Fibroblast of skin of left quadriceps (primary cell): ENCODE measurements around the gene FIBP.

Experiments
- DNase-seq, 2 experiments: peaks; one replicate each; pipeline ENCODE4 v3.0.0-alpha.2; 2013; ENCODE audit warnings: low read depth in 2 of 2

Gene FIBP

DNA sequence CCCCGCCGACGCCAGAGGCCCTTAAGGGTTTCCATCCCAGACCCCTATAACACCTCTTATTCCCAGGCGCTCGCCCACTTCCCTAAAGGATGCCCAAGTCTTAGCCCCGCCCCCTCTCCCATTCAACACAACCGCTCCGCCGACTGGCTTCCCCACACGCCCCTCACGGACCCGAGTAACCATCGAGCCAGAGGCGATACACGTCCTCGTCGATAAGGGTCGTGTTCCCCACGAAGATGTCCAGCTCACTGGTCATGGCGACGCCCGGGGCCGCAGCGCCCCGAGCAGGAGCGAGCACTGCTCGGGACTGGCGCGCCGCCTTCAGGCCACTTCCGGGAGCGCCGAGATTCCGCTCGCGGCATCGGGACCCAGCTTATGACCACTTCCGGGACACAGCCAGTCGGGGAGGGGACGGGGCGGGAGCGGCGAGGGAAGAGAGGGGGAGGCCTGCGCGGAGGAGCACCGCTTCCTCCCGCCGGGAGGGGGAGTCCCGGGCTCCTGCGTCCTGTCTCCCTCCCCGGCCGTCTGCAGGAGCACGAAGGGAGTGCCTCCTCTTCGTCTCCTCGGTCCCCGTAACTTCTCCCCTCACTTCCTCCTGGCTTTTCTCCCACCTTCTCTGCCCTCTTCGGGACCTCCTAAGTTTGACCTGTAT is at the start of gene FIBP:
Gene FIBP, minus strand, starts transcription at position 309 of the 652 bp plus-strand sequence. Its CDS starts 53 bp downstream, at position 256.
- DNase-seq, result peak; percentile 93

DNA sequence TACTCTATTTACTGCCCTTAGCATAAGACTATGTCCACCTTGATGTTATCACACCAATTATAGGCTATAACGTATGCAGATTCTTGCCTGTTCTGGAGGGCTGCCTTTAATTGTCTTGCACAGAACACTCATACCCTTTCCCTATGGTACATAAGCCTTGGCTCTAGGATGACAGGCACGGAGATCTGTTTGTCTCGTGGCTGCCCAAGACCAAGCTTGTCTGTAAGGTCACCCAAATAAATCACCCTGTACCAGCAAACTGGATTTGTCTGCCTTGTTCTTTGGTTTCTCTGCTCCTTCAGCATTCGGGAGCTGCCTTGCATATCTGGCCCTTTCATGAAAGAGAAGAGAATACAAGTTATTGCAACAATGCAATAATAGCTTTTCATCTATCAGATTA is 49.5 kb upstream of the FIBP start:
- DNase-seq, result no peak

DNA sequence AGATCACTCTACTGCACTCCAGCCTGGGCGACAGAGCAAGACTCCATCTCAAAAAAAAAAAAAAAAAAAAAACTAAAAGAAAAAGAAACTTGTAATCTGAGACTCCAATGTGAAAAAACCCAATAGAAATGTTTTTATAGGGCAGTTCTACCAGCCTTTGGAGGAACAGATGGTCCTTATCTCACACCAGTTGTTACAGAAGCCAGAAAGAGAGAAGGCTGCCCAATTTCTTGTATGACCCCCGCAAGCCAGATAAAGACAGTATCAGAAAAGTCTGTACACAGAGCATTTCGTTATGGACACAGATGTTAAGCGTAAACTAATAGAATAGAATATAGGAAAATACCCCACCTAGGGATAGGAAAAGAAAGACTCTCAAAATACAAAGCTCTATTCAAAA is 45.7 kb upstream of the FIBP start:
- DNase-seq, result no peak

DNA sequence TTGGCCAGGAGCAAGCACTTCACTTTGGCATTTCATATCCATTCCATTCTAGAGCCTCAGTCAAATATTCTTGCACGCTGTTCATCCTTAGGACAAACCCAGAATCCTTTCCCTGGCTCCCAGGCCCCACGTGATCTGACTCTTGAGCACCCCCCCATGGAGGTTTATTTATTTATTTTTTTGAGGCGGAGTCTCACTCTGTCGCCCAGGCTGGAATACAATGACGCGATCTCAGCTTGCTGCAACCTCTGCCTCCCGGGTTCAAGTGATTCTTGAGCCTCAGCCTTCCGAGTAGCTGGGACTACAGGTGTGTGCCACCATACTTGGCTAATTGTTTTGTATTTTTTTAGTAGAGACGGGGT is 44.3 kb upstream of the FIBP start:
- no peak for DNase-seq

DNA sequence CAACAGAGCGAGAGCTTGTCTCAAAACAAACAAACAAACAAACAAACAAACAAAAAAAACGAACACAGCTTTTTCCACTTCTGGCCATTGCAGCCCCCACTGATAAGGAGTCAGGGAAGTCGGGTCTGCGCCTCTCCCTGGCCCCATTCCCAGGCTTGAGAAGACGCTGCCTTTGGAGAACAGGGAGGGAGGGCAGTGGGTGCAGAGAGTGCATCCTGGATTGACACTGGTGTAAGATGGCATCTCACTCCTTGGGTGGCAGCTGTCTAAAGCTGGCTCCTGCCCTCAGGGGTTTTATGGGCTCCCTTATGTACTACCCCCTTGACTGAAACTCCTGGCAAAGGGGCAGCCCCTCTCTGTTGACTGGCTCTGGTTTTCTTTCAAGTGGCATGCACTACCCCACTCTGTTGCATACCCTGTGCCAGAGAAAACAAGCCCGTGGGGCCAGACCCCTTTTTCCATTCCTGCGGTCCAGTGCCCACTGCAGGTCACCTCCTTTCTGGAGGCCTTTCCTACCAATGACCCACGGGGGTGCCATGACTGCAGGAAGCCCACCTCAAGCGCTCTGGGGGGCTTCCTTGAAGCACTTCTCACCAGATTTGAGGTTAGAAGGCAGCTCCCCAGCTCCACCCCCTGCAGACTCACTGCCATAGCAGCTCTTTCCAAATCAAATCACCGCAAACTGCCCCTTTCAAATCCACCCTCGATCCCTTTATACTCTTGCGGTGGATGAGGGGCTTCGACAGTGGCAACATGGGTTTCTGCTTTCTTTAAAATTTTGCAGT is 43.7 kb upstream of the FIBP start:
- DNase-seq, result no peak

DNA sequence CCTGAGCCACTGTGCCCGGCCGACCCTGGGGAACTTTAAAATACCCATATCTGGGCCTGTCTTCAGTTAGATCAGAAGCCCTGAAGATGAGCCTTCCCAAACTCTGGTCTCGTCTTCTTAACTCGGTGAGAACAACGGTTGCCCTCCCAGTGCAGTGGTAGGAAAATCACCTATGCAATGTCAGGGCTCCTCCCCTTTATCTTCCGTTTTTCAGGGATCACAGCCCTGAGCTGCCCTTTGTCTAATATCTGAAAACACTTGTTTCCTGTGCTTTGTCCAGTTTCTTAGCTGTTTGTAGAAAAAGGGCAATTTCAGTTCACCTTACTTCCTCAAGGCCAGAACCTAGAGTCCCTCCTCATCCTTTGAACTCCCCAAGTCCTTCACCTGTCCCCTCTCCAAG is 40.4 kb upstream of the FIBP start:
- DNase-seq, result no peak

DNA sequence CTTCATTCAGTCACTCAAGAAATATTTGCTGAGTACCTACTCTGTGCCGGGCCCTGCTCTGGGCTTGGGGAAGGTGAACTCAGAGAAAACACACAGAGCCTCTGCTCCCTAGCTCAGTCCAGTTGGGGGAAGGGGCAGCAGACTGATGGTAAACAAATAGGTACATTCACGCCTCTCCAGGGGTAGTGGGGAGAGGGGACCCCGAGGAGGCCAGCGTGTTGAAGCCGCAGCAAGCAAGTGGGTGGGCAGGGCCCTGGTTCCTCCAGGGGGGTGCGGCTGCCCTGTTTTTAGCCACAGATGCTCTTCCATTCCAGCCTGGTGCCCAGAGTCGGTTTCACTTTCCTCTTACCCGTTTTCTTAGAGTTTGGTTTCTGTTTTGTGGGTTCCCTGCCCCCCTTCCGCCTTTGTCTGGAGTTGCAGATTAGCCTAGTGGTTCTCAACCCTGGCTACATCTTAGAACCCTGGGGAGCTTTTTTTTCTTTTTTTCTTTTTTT is 39.7 kb upstream of the FIBP start:
- no peak for DNase-seq

DNA sequence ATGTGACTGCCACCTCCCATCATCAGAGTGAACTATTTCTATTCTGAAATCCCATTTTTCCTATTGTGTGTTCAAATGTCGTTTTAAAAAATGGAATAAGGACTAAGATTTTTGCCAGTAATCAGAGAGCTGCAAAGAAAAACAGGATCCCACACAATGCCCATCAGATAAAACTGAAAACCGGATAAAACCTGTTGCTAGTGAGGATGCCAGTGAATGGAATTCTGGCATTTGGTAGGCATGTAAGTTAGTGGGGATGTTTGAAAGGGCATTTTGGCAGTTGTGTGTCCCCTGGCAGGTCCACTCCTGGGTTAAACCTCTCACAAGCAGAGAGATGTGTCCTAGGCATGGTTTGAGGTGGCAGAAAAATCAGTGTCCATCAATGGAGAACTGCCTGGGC is 37.1 kb upstream of the FIBP start:
- DNase-seq, result no peak

DNA sequence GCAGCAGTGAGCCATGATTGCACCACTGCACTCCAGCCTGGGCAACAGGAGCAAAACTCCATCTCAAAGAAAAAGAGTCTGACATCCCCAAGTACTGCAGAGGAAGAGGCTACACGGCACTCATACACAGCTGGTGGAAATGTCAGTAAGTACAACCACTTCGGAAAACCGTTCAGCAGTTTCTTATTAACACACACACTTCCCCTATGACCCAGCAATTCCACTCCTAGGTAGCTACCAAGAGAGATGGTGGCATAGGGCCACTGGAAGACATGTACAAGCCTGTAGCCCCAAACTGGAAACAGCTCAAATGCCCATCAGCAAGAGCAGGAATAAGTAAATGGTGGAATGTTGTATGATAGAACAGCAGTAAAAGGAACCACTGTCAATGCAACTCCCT is 34.3 kb upstream of the FIBP start:
- DNase-seq, result no peak

DNA sequence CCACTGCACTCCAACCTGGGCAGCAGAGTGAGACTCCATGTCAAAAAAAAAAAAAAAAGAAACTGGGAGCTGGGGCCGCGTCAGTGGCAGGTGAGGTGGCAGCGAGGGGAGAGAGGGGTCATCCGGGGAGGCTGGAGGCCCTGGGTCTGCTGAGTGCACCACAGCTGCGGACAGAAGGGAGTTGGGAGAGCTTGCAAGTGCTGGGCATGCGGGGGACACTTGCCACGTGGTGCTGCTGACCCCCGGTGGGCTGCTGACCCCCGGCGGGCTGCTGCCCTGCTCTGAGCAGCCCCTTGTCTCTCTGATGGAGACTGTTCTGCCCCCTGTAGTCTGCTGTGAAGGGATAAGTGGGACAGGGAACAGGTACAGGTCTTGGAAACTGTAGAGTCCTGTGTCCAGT is 33.6 kb upstream of the FIBP start:
- no peak for DNase-seq

DNA sequence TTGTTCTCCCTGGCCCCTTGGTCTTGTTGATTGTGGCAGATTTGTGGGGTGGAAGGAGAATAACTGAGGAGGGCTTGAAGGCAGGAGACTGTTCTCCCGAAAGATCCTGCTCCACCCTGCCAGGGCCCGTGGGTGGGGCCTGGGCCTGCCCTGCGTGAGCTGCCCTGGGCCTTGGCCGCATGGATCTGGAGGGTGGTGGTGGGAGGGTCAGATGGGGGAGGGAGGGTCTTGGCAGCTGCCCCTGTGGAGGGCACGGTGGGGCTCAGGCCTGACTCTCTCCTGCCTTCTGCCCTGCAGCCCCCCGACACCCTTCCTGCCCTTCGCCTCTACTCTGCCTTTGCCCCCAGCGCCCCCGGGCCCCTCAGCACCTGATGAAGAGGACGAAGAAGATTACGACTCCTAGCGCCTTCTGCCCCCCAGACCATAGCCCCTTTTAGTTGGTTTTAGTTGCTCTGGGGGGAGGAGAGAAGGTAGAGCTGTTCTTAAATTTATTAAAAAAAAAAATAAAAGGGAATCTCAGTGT is 32.8 kb upstream of the FIBP start:
- no peak for DNase-seq

DNA sequence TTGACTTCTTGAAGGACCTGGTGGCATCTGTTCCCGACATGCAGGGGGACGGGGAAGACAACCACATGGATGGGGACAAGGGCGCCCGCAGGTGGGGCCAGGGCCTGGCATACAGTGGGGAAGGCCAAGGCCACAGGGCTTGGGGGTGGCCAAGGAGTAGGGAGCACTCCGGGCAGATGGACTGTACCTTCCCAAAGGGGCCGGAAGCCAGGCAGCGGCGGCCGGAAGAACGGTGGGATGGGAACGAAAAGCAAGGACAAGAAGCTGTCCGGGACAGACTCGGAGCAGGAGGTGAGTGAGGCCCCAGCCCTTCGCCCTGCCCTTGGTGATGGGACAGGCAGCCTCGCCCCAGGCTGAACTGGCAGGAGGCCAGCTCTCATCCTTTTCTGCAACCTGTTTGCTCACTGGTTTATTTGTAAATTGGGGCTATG is 32.1 kb upstream of the FIBP start:
- DNase-seq, result no peak

DNA sequence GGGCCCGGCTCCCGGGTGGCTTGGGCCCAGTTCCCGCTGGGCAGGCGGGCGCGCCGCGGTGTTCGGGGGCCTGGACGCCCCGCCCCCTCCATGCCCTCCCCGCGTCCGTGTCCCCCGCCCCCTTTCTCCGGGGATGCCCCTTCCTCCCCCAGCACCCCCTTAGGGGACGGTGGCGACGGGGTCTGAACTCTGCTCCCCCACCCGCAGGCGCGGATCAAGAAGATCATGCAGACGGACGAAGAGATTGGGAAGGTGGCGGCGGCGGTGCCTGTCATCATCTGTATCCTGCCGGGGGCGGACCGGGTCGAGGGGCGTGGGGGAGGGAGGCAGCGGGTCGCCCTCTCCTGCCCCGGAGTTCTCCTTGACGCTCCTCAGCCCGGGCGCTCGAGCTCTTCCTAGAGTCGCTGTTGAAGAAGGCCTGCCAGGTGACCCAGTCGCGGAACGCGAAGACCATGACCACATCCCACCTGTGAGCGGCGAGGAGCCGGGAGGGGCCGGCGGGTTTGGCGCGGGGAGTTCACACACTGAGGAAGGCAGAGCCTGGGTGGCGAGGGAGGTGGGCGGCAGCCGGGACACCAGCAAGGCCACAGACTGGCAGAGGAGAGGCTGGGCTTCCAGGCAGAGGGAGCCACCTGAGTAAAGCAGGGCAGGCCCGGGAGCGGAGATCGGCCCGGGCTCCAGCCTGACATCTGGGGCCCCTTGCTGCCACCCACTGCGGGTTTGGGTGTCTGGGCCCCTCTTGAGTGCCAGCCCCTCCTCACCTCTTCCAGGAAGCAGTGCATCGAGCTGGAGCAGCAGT is 31.5 kb upstream of the FIBP start:
- DNase-seq, result no peak

DNA sequence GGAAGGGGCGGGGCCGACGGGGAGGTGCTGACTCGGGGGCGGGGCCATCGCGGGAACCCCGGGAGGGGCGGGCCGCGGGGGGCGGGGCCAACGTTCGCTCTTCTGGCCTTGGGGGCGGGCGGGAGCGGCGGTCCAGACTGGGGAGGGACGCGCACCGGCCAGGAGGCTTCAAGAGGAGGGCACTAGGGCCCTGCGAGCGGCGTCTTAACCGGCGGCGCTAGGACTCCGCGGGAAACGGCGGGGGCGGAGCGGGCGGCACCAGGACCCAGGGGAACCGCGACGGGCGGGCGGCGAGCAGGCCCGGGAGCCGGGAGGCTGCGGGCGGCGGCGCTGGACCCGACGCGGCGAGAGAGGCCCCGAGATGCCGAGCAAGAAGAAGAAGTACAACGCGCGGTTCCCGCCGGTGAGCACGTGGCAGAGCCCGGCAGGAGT is 30.9 kb upstream of the FIBP start, which contains the start of gene DRAP1:
Gene DRAP1, plus strand, starts transcription at position 286 of the 432 bp plus-strand sequence. Its CDS starts 76 bp downstream, at position 362.
- DNase-seq, result peak; percentile 97 to 98

DNA sequence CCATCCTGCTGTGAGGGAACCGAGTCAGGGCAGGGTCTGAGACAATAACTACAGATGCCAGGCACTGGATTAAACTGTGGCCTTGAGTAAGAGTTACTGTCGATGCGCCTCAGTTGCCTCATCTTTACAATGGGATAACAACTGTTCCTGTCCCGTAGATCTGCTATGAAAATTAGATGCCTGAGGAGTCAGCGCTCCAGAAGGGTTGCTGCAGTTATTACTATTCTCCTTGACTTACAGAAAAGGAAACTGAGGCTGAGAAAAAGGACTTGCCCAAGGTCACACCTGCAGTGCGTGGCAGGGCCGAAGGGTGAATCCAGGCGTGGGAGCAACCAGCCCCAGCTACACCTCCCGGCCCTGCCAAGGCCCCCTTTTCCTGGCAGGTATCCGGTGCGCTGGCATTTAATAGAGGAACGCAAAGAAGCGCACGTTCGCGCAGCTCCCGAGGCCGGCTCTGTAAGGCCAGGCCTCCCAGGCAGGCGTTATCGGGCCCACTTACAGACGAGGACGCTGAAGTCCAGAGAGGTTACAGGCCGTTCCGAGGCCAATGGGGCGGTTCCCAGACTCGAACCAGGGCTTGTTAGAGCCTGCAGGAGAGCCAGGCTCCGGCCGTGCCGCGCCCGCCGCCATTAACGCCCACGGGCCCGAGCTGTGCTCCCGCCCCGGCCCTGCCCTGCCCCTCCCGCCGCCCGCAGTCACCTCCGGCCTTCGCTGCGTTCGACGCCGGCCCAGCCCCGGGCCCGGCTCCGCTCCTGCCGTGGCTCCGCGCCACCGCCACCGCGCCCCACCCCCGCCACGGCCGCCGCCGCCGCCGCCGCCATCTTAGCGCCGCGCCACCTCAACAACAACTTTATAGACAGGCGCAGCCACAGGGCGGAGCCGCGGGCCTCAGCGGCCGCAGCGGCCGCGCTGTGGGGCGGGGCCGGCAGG is 30.2 kb upstream of the FIBP start, which contains the start of gene C11orf68:
Gene C11orf68, minus strand, starts transcription at position 852 of the 930 bp plus-strand sequence. Its CDS starts 31 bp downstream, at position 821.
- DNase-seq, result no peak

DNA sequence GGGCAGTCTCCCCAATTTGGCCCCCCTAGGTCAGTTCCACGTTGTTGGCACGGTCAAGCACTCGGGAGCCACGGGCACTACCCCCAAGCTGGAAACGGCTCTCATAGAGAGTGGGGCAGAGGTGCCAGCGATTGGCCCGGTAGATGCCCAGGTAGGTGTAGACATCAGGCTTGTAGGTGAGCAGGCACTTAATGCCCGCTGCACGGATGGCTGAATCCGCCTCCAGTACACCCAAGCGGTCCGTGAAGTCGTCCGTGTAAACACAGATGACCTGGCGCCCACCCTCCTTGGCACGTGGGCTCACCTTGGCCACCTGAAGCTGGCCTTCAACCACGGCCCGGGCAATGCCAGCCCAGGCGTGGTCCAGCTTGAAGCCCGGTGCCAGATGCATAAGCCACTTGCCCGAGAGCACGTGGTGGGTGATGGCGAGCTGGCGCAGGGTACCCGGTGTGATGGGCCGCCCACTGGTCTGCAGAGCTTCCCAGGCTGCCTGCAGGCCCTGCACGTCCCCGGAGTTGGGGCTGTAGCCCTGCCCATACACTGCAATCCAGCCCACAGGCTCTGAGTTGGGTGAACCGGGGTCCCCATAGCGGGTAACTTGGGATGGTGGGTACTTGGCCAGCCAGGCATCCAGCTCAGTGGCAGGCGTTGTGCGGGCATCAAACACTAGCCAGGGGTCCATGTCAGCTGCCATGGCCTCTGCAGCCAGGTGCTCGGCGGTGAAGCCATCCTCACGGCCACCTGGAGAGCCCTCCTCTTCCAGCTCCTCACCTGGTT is 29.4 kb upstream of the FIBP start:
- DNase-seq, result no peak

DNA sequence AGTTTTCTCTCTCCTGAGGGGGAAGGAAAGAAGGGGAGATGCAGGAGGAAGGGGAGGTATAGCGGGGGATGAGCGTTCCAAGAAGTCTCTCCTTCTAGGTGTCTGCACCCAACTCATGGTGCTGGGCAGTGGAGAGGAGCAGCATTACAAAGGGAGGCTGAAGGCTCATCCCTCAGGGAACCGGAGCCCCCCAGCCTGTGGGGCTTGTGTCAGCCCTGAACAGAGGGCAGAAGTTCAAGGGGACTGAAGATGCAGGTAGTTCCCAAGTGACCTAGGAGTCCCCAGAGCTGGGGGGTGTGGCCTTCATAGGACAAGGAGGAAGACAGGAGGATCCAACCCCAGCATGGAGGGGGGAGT is 28.8 kb upstream of the FIBP start:
- DNase-seq, result no peak

DNA sequence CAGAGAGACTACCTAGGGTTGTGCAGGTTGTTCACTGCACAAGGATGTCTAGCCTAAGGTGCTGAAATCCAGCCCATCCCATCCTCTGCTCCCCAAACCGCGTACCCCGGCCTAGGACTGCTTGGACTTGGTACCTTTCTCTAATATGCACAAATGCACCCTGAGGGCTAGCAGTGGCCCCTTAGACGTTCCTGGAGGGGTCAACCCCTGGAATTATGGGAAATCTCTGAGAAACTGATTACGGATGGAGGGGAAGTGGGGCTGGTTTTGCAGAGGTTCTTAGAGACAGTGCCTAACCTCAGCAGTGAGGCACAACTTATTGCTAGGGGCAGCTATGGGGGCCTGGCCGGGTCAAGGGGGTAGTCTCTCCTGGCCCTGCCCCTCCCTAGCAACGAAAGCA is 28.1 kb upstream of the FIBP start:
- no peak for DNase-seq

DNA sequence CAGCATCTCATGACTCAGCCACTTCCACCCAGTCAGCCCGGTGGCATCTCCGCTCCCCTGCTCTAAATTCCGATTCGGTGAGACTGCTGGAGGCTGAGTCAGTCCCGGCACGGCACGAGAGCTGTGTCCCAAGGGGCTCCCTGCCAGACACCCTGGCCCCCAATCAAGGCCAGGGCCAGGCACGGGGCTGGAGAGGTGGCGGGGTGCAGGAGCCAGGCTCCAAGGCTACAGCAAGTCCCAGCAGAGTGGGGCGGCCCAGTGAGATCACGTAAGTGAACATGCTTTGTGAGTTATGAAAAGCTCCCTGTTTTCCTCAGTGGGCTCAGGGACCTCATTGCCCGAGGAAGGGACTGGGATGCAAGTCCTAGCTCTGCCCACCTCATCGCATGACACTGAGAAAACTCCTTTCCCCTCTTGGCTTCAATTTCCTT is 27.6 kb upstream of the FIBP start:
- DNase-seq, result peak; percentile 93 to 94
